GM18909 (cell line): ENCODE data around the gene FRY.
A peak's percentile ranks its signal among the peaks of the same experiment; 100 is the strongest.

Experiments used
- ATAC-seq: cut with Tn5 transposase; IDR thresholded peaks from one replicate; pipeline ENCODE4 v1.9.1; 2021; ENCODE audit warnings: mild to moderate bottlenecking; ENCODE audit not compliant: unreplicated experiment, poor library complexity

The FRY gene

GRCh38 chr13:32246468-32246867 lies 214.9 kb downstream of the FRY start:
- peak; percentile 80 for ATAC-seq

DNA sequence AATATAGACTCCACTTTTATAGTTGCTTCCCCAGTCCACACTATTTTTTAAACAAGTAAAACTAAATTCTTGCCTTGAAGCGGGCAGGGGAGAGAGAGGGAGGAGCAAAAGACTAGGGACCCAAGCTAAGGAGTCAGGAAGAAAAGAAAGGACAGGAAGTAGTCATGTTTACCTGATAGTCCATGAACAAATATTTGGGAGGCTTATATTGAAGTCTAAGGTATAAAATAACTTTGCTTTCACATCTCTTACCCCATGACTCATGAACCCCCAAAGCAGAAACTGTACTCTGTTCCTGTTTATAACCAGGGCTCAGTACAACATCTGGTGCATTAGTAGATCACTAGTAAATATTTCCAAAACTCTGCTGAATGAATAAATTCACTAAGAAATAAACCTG lies 216.3 kb downstream of the FRY start:
- no peak for ATAC-seq

GRCh38 chr13:32248801-32249200 lies 217.2 kb downstream of the FRY start:
- peak; percentile 75 for ATAC-seq

DNA sequence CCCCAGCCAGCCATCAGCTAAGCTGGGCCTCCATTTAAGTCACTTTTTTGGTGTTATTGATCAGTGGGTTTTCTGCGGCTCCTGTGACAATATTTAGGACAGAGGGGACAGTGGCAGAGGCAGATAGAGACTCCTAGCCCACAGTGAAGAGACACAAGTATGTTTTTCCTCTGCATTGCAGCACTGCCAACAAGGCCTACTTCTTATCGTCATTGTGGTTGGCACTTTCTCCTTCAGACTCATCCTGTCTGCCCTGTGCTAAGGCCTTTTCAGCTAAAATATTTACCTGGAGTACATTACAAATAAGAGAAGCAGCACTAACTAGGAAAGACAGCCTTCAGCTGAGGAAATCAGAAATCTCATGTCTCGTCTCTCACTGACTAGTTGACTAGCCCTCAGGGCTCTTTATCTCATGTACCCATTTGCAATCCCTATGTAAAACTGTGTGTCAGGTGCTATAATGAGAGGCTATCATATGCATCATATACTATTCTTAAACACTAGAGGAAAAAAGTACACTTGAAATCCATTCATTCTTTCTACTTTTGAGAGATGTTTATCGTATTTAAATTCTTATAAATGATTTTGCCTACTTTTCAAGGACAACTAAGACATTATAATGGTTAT lies 221.4 kb downstream of the FRY start:
- no peak for ATAC-seq

DNA sequence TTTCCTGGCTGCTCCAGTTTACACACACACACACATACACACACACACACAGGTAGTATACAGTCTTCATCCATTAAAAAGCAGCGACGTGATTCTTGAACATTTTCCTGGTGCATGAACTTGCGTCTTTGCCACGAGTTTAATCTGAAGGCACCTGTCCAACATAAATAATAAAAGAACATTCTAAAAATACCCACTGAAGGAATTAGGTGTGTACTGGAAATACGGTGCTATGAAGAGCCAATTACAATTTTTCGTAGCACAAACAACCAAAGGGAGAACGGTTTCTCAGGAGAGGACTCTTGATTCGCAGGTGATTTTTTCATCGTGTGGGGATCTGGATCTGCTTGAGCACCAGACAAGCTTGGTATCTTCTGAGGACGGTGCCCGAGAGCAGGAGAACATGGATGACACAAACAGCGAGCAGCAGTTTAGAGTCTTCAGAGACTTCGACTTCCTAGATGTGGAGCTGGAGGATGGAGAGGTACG lies 222.4 kb downstream of the FRY start:
- ATAC-seq = no peak

DNA sequence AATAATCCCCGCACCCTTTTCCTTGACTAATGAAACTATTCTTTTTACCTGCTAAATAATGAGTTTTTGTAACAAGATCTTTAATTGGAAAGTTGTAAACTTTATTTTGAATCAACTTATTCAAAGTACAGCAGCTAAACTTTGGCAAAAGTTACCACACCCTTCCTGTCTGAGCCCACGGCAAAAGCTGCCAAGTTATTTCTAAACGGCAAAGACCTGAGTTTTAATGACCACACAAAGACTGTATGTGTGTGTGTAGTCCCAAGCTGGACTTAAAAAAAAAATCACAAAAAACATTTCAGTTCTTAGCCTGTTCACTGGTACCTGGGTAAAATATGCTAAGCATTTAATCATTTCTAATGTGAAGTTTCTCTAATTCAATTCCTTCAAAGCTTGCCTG lies 222.8 kb downstream of the FRY start:
- no peak for ATAC-seq

DNA sequence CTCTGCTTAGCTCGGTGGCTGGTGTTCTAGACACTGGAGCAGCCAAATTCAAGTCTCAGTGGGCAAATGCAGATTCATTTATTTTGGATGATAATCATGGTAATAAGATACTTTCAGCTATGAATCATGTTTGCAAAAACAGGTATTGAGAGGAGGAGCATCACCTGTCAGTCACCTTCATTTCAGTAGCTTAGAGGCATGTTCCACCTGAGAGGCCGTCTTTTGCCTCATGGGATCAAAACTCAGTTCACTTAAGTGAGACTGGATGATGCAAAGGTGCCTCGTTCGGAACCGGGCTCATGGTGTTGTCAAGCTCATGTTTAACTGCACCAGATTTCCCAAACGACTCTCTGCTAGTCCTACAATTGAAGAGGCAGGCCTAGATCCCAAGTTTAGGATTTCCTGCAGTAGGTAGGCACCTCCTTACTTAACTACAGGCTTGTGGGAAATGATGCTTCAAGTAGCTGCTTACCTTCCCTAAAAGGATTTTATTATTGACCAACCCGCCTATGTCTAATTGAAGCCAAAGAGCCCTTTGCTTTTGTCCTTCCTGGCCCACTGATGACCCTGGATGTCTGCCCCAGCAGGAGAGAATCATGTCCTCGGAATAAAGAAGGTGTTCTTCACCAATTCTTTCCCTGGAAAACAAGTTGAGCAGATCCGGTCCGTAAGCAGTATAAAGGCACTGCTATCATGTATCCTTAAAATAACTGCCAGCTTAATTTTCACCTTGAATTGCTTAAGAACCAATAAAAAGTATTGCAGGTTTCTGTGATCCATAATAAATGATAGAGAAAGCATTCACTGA lies 223.5 kb downstream of the FRY start:
- ATAC-seq = no peak

DNA sequence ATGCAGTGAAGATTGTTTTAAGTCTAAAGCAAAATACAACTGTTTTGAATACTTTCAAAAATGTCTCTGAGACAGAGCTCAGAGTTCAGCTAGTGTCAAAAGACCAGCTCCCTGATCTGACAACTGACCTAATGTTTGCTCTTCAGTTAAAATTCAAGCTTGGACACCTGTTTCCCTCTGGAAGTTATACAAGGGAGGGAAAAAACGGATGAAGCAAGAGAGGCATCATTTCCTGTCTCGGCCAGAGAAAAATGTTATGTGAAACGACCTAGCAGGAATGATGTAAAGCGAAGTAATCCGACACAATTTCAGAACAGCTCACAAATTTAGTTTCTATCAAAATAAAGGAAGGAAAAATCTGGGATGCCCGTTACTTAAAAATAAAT lies 224.1 kb downstream of the FRY start:
- ATAC-seq = no peak

GRCh38 chr13:32256243-32256642 lies 224.7 kb downstream of the FRY start:
- ATAC-seq = no peak

- ATAC-seq = no peak
Observed at GRCh38 chr13:32257649-32258048, 226.1 kb downstream of the FRY start.

- no peak for ATAC-seq
Observed at GRCh38 chr13:32259116-32259515, 227.5 kb downstream of the FRY start.

- ATAC-seq = no peak
Observed at GRCh38 chr13:32261567-32261966, 230.0 kb downstream of the FRY start.

DNA sequence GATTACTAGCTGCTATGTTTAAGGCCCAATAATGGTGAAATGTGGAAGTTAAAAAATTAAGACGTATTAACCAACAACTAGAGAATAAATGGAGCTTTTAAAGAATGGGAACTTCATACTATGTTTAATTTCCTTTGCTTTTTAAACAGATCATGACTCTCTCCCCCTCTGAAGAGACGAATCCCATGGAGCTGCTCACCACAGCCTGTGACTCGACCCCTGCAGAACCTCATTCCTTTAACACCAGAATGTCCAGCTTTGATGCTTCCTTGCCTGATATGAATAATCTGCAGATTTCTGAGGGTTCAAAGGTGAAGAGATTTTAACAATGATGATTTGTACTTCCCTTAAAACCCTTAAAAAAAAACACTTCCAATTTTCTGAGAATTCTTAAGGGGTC lies 230.6 kb downstream of the FRY start:
- no peak for ATAC-seq

DNA sequence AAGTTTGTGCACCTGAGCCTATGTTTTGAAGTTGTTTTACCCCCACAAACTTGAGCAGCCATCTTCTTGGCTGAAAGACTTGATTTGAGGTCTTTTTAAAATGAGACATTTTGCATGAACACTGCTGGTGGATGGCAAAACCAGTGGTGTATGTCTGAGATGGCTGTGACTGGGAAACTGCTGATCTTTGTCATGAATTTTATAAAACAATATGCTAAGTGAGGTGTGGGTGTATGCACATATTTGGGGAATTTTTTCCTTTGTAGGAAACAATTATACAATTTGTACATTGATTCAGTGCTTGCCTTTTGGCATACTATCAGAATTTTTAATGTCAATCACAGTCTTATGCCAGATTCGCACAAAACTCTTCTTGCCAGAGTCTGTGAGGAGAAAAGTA lies 231.0 kb downstream of the FRY start:
- ATAC-seq = no peak

GRCh38 chr13:32264407-32264806 lies 232.8 kb downstream of the FRY start:
- ATAC-seq = no peak

DNA sequence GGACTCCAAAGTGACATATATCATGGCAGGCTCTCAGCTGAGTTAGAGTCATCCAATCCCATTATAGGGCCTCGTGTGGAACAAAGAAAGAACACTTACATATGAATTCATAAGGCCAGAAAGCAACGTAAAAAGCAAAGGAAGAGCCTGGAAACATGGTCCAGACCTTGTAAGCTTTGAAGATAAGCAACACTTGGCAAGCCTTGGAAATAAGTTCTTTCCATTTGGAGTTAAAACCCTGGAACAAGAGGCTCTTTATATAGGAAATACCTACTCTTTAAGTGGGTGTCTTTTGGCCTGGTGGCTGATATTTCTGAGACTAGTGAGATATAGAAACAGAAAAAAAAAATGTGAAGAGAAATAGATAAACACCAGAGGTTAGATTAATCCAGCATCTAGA lies 234.2 kb downstream of the FRY start:
- no peak for ATAC-seq

GRCh38 chr13:32266130-32266529 lies 234.6 kb downstream of the FRY start:
- ATAC-seq = no peak

GRCh38 chr13:32267836-32268439 lies 236.4 kb downstream of the FRY start:
- peak; percentile 87 for ATAC-seq

DNA sequence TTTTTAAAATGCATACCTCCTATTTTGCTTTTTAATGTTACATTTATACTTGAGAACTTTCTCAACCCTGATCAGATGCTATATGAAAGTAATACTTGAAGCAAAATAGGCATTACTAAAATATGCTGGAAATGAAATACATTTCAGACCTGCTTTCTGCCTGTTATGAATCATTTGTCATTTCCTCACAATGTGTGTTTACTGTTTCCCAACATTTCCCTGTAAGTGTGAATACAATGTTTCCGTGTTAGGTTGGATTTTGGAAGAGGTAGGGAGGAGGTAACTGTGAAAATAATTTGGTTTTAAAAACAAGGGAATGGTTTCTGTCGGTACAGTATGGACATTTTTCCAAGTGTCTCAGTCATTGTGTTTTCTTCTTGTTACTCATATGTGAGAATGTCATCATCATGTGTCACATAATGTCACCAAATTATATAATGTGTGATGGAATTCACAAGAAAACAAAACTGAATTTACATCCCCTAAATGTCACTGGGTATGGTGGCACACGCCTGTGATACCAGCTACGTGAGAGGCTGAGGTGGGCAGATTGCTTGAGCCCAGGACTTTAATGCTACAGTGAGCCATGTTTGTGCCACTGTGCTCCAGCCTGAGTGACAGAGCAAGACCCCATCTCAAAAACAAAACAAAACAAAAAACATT lies 240.6 kb downstream of the FRY start:
- ATAC-seq = no peak

DNA sequence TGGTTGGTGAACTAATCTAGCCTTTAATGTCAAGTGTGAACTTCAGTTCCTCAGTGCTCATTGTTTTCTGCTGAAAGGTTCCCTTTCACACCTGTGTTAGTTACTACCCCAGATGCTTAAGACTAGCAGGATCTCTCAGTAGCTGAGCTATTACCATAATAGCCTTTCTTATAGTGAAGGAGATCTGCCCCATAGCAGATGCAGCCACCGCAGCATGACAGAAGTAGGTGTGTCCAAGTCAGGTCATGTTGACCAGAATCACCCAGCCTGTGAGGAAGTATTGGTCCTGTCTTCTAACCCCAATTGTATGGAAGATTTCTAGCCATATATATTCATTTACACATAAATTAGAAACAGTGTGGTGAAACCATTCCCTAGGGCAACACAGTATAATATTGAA lies 246.3 kb downstream of the FRY start:
- no peak for ATAC-seq

- ATAC-seq = no peak
Observed at GRCh38 chr13:32278426-32278825, 246.9 kb downstream of the FRY start.
